HepG2 (cell line): ENCODE data around the gene ITPK1. TPM values are rescaled to one million over a fixed set of nuclear protein-coding genes. Genes with fewer than 3 reads are reported as not detected.
A peak's percentile ranks its signal among the peaks of the same experiment; 100 is the strongest.

Experiments
- ATAD3A ChIP-seq: sonication (generic); formaldehyde crosslinking; IDR thresholded peaks from 2 replicates; pipeline ENCODE4 v1.4.0; 2020; ENCODE audit warnings: missing genetic modification reagents
- BATF2 ChIP-seq: sonication (generic); formaldehyde crosslinking; IDR thresholded peaks from 2 replicates; pipeline ENCODE4 v1.8.0; 2022; ENCODE audit warnings: mild to moderate bottlenecking, missing genetic modification reagents, moderate library complexity
- GABPA ChIP-seq, 2 experiments: IDR thresholded peaks; 2 replicates each; pipeline ENCODE4 v1.6.1; 2011 to 2016; ENCODE audit warnings: low read depth in 2 of 2, low read length in 1 of 2, missing biosample characterization in 1 of 2, missing genetic modification characterization in 1 of 2
- GMEB1 ChIP-seq: sonication (generic); formaldehyde crosslinking; IDR thresholded peaks from 2 replicates; pipeline ENCODE4 v1.5.1; 2020; ENCODE audit warnings: missing genetic modification reagents, mild to moderate bottlenecking, borderline replicate concordance
- HIVEP1 ChIP-seq: sonication (generic); formaldehyde crosslinking; IDR thresholded peaks from 2 replicates; pipeline ENCODE4 v1.4.0; 2020; ENCODE audit warnings: mild to moderate bottlenecking, missing genetic modification reagents
- HNRNPLL ChIP-seq: fragments of 200-400 bp; formaldehyde crosslinking; IDR thresholded peaks from 2 replicates; pipeline ENCODE4 v1.6.1; 2017; ENCODE audit warnings: mild to moderate bottlenecking, low read depth, low read length; ENCODE audit not compliant: poor library complexity, severe bottlenecking
- KLF12 ChIP-seq: sonication (generic); formaldehyde crosslinking; IDR thresholded peaks from 2 replicates; pipeline ENCODE4 v1.4.0; 2020; ENCODE audit warnings: missing genetic modification reagents, borderline replicate concordance
- MTA3 ChIP-seq: sonication (generic); formaldehyde crosslinking; IDR thresholded peaks from 2 replicates; pipeline ENCODE4 v1.4.0; 2020; ENCODE audit warnings: missing genetic modification reagents
- MXD4 ChIP-seq: IDR thresholded peaks from 2 replicates; pipeline ENCODE4 v1.6.1; 2016; ENCODE audit warnings: mild to moderate bottlenecking, missing biosample characterization, missing genetic modification reagents
- PLRG1 ChIP-seq: fragments of 450-650 bp; conservative IDR thresholded peaks from 2 replicates; pipeline ENCODE4 v1.6.1; 2016
- PRMT3 ChIP-seq: sonication (generic); formaldehyde crosslinking; IDR thresholded peaks from 2 replicates; pipeline ENCODE4 v1.8.1; 2022; ENCODE audit warnings: low read depth, mild to moderate bottlenecking, moderate library complexity, missing genetic modification reagents, borderline replicate concordance
- RAD51 ChIP-seq: fragments of 450-650 bp; IDR thresholded peaks from 2 replicates; pipeline ENCODE4 v1.6.1; 2016; ENCODE audit warnings: borderline replicate concordance
- RARA ChIP-seq: IDR thresholded peaks from 2 replicates; pipeline ENCODE4 v1.6.1; 2016; ENCODE audit warnings: missing genetic modification reagents, missing compliant biosample characterization
- REL ChIP-seq: sonication (generic); formaldehyde crosslinking; conservative IDR thresholded peaks from 2 replicates; pipeline ENCODE4 v1.8.0; 2022; ENCODE audit warnings: mild to moderate bottlenecking, missing genetic modification reagents, moderate library complexity
- THAP11 ChIP-seq: IDR thresholded peaks from 2 replicates; pipeline ENCODE4 v1.6.1; 2016; ENCODE audit warnings: missing biosample characterization, missing genetic modification reagents
- ZBED4 ChIP-seq: sonication (generic); formaldehyde crosslinking; IDR thresholded peaks from 2 replicates; pipeline ENCODE4 v1.4.0; 2020; ENCODE audit warnings: missing genetic modification reagents, borderline replicate concordance
- ZBTB8A ChIP-seq: sonication (generic); formaldehyde crosslinking; IDR thresholded peaks from 2 replicates; pipeline ENCODE4 v1.4.0; 2020; ENCODE audit warnings: mild to moderate bottlenecking, low read depth, missing genetic modification reagents, borderline replicate concordance
- ZNF260 ChIP-seq: sonication (generic); formaldehyde crosslinking; IDR thresholded peaks from 2 replicates; pipeline ENCODE4 v1.4.0; 2020; ENCODE audit warnings: missing genetic modification reagents, low read depth, mild to moderate bottlenecking, borderline replicate concordance
- ZNF350 ChIP-seq: sonication (generic); formaldehyde crosslinking; IDR thresholded peaks from 2 replicates; pipeline ENCODE4 v1.4.0; 2020; ENCODE audit warnings: mild to moderate bottlenecking, low read depth, missing genetic modification reagents, borderline replicate concordance
- ZNF704 ChIP-seq: sonication (generic); formaldehyde crosslinking; IDR thresholded peaks from 2 replicates; pipeline ENCODE4 v1.8.1; 2023; ENCODE audit warnings: mild to moderate bottlenecking, inconsistent platforms, moderate library complexity, missing genetic modification reagents, borderline replicate concordance
- ZNF768 ChIP-seq: sonication (generic); formaldehyde crosslinking; IDR thresholded peaks from 2 replicates; pipeline ENCODE4 v1.4.0; 2020; ENCODE audit warnings: missing genetic modification reagents
- polyA plus RNA-seq, 8 experiments: library from polyadenylated mRNA; depleted of rRNA in 3 of 8; stranded (reverse) in 7 of 8; unstranded in 1 of 8; fragments of >200 nt; fragmentation: Illumina TruSeq in 4 of 8; extraction: Trizol in 4 of 8; gene quantifications; 2 replicates each; pipeline versions ENCODE4 v1.2.1 to v1.2.3, GENCODE V29; 2011 to 2016; ENCODE audit warnings: low read depth in 4 of 8, missing spikeins in 1 of 8, mixed read lengths in 1 of 8; ENCODE audit not compliant: insufficient read depth in 1 of 8
- total RNA-seq, 5 experiments: library from RNA; depleted of rRNA; stranded (reverse); fragments of >200 nt; fragmentation: Illumina TruSeq; extraction: Trizol; gene quantifications; 2 replicates each; pipeline ENCODE4 v1.2.3, GENCODE V29; 2016; ENCODE audit warnings: low read depth in 1 of 5

The ITPK1 gene
- total and polyA plus RNA-seq, 2 of the 13 experiments (the other 11 are each of a cell fraction or from before 2014, with no cell fraction given) = 20.5 to 47.5 TPM

GRCh38 chr14:92922883-92923743 is 192.6 kb downstream of the ITPK1 start, which contains the start of gene CHGA (continued):
- TF ChIP-seq MXD4 (peak; percentile 81; the same call in 1 of the 2 replicates), ZNF704 (0 out of 2 replicates have a peak, but pooled peaks have one; percentile 50), ZBTB8A (no peak), REL (CRISPR knock-in tag) (peak; percentile 82; the same call in 1 of the 2 replicates), GMEB1 (CRISPR knock-in tag) (no peak), PRMT3 (CRISPR knock-in tag) (peak; percentile 61; the same call in 1 of the 2 replicates), MTA3 (0 out of 2 replicates have a peak, but pooled peaks have one; percentile 55), RAD51 (no peak), BATF2 (CRISPR knock-in tag) (0 out of 2 replicates have a peak, but pooled peaks have one; percentile 64), ZNF768 (CRISPR knock-in tag) (peak; percentile 79), HNRNPLL (no peak), ZBED4 (peak; percentile 85), KLF12 (peak; percentile 86), ZNF260 (CRISPR knock-in tag) (no peak), ATAD3A (CRISPR knock-in tag) (peak; percentile 94; the same call in 1 of the 2 replicates), HIVEP1 (CRISPR knock-in tag) (no peak; the same call in 1 of the 2 replicates), GABPA (IDR thresholded peaks at IDR 0.05; ENCODE audit: low read depth, low read length) (no peak), GABPA (CRISPR knock-in tag; IDR thresholded peaks at IDR 0.05; ENCODE audit: low read depth) (no peak), ZNF350 (CRISPR knock-in tag) (no peak), RARA (CRISPR knock-in tag) (peak; percentile 74; the same call in 1 of the 2 replicates), THAP11 (peak; percentile 64), PLRG1 (no peak)
